ENCODE results near the gene CASQ2. TPM values are rescaled to one million over a fixed set of nuclear protein-coding genes. Genes with fewer than 3 reads are reported as not detected.

CASQ2 gene
- total RNA-seq, 8 experiments from 2014 or later = 0.09 to 0.42 (median 0.21) TPM; not detected in 3

- Histone ChIP-seq H3K27ac (no peak overlapping the region), H3K4me3 (no peak overlapping the region), H3K4me1 (replicated peaks in 1 of 2) (no peaks in the 10 kb centered on the region)
- 75 to 100% (median 94%) methylated on average over 1 to 7 of the region's 7 CpGs; no CpG with 5 or more reads in 2 of the 10 experiments for WGBS, 10 experiments
- peak in 3 of 8 experiments; percentile 58 to 96 (median 93) for ATAC-seq (replicated peaks in 6 of 8)
- in situ Hi-C loops (cut with MboI; ENCODE audit: low pct_unique_long_range_greater_than_20kb in 2 of 9, low sequenced_read_pairs in 9 of 9, unreplicated experiment in 9 of 9) = no loop called here
Measured at GRCh38 chr1:115665319-115666096, 103.0 kb downstream of the CASQ2 start.

- Histone ChIP-seq H3K4me3 (no peak overlapping the region), H3K27ac (no peak overlapping the region), H3K4me1 (replicated peaks in 1 of 2) (peaks cover 0 to 4% of the 10 kb centered on the region in 2 donors)
- in situ Hi-C loops (cut with MboI; ENCODE audit: low pct_unique_long_range_greater_than_20kb in 2 of 9, low sequenced_read_pairs in 9 of 9, unreplicated experiment in 9 of 9) = no loop called here
- ATAC-seq (replicated peaks in 6 of 8) = peak in 3 of 8 experiments; percentile 57 to 63 (median 58)
- 89 to 100% (median 95%) methylated on average over 1 of the region's 1 CpG; no CpG with 5 or more reads in 6 of the 10 experiments for WGBS, 10 experiments
Measured at GRCh38 chr1:115661157-115661556, 107.4 kb downstream of the CASQ2 start.

GRCh38 chr1:115660151-115660550 is 108.4 kb downstream of the CASQ2 start:
- H3K4me1 ChIP-seq (replicated peaks in 1 of 2) = peaks cover 0 to 8% of the 10 kb centered on the region in 2 donors
- no peak overlapping the region for H3K27ac ChIP-seq
- in situ Hi-C loops (cut with MboI; ENCODE audit: low pct_unique_long_range_greater_than_20kb in 2 of 9, low sequenced_read_pairs in 9 of 9, unreplicated experiment in 9 of 9) = no loop called here
- no peak overlapping the region for H3K4me3 ChIP-seq
- 75 to 100% (median 89%) methylated on average over 2 to 5 of the region's 5 CpGs; no CpG with 5 or more reads in 2 of the 10 experiments for WGBS, 10 experiments
- ATAC-seq (replicated peaks in 6 of 8) = no peak

GRCh38 chr1:115658646-115659045 is 109.9 kb downstream of the CASQ2 start:
- peaks cover 0 to 22% of the 10 kb centered on the region in 2 donors for H3K4me1 ChIP-seq (replicated peaks in 1 of 2)

GRCh38 chr1:115656461-115657077 is 111.9 kb downstream of the CASQ2 start:
- Histone ChIP-seq H3K4me3 (no peak overlapping the region), H3K27ac (no peak overlapping the region), H3K4me1 (replicated peaks in 1 of 2) (peaks cover 0 to 22% of the 10 kb centered on the region in 2 donors)
- ATAC-seq (replicated peaks in 6 of 8) = peak in 3 of 8 experiments; percentile 5 to 28 (median 20)
- 60 to 94% (median 70%) methylated on average over 1 to 5 of the region's 5 CpGs; no CpG with 5 or more reads in 1 of the 10 experiments for WGBS, 10 experiments
- in situ Hi-C loops (cut with MboI; ENCODE audit: low pct_unique_long_range_greater_than_20kb in 2 of 9, low sequenced_read_pairs in 9 of 9, unreplicated experiment in 9 of 9) = no loop called here

More at GRCh38 chr1:115658646-115659045, 109.9 kb downstream of the CASQ2 start:
- Histone ChIP-seq H3K4me3 (no peak overlapping the region), H3K27ac (no peak overlapping the region)
- 67 to 100% (median 100%) methylated on average over 1 of the region's 1 CpG; no CpG with 5 or more reads in 7 of the 10 experiments for WGBS, 10 experiments
- ATAC-seq (replicated peaks in 6 of 8) = no peak
- in situ Hi-C loops (cut with MboI; ENCODE audit: low pct_unique_long_range_greater_than_20kb in 2 of 9, low sequenced_read_pairs in 9 of 9, unreplicated experiment in 9 of 9) = no loop called here

- in situ Hi-C loops (cut with MboI; ENCODE audit: low pct_unique_long_range_greater_than_20kb in 2 of 9, low sequenced_read_pairs in 9 of 9, unreplicated experiment in 9 of 9) = no loop called here
- Histone ChIP-seq H3K4me1 (replicated peaks in 1 of 2) (peaks cover 6 to 28% of the 10 kb centered on the region in 2 donors), H3K4me3 (no peak overlapping the region), H3K27ac (no peak overlapping the region)
- 86 to 100% (median 100%) methylated on average over 1 to 4 of the region's 4 CpGs; no CpG with 5 or more reads in 2 of the 10 experiments for WGBS, 10 experiments
- ATAC-seq (replicated peaks in 6 of 8) = peak in 1 of 8 experiments; percentile 22
Measured at GRCh38 chr1:115655916-115656315, 112.6 kb downstream of the CASQ2 start.

- peak in 6 of 8 experiments; percentile 36 to 55 (median 50) for ATAC-seq (replicated peaks in 6 of 8)
- Histone ChIP-seq H3K4me1 (replicated peaks in 1 of 2) (peaks cover 10 to 32% of the 10 kb centered on the region in 2 donors), H3K4me3 (no peak overlapping the region), H3K27ac (no peak overlapping the region)
- WGBS, 10 experiments = 24 to 77% (median 59%) methylated on average over 2 to 7 of the region's 7 CpGs; no CpG with 5 or more reads in 5 of the 10 experiments
- in situ Hi-C loops (cut with MboI; ENCODE audit: low pct_unique_long_range_greater_than_20kb in 2 of 9, low sequenced_read_pairs in 9 of 9, unreplicated experiment in 9 of 9) = no loop called here
Measured at GRCh38 chr1:115655306-115655663, 113.2 kb downstream of the CASQ2 start.

- Histone ChIP-seq H3K27ac (no peak overlapping the region), H3K4me3 (no peak overlapping the region), H3K4me1 (replicated peaks in 1 of 2) (peaks cover 10 to 37% of the 10 kb centered on the region in 2 donors)
- peak in 6 of 8 experiments; percentile 69 to 89 (median 88) for ATAC-seq (replicated peaks in 6 of 8)
- in situ Hi-C loops (cut with MboI; ENCODE audit: low pct_unique_long_range_greater_than_20kb in 2 of 9, low sequenced_read_pairs in 9 of 9, unreplicated experiment in 9 of 9) = no loop called here
- WGBS, 10 experiments = 19 to 94% (median 30%) methylated on average over 1 to 13 of the region's 14 CpGs; no CpG with 5 or more reads in 1 of the 10 experiments
Measured at GRCh38 chr1:115654663-115655305, 113.7 kb downstream of the CASQ2 start.

- Histone ChIP-seq H3K4me3 (no peak overlapping the region), H3K4me1 (replicated peaks in 1 of 2) (peaks cover 10 to 41% of the 10 kb centered on the region in 2 donors), H3K27ac (no peak overlapping the region)
- in situ Hi-C loops (cut with MboI; ENCODE audit: low pct_unique_long_range_greater_than_20kb in 2 of 9, low sequenced_read_pairs in 9 of 9, unreplicated experiment in 9 of 9) = no loop called here
- ATAC-seq (replicated peaks in 6 of 8) = peak in 1 of 8 experiments; percentile 36
- 69 to 100% (median 83%) methylated on average over 1 to 3 of the region's 3 CpGs; no CpG with 5 or more reads in 5 of the 10 experiments for WGBS, 10 experiments
Measured at GRCh38 chr1:115654125-115654524, 114.4 kb downstream of the CASQ2 start.

GRCh38 chr1:115652236-115652788 is 116.2 kb downstream of the CASQ2 start:
- Histone ChIP-seq H3K4me3 (no peak overlapping the region), H3K4me1 (replicated peaks in 1 of 2) (peaks cover 10 to 45% of the 10 kb centered on the region in 2 donors), H3K27ac (no peak overlapping the region)
- WGBS, 10 experiments = 86 to 100% (median 92%) methylated on average over 2 of the region's 2 CpGs; no CpG with 5 or more reads in 5 of the 10 experiments
- ATAC-seq (replicated peaks in 6 of 8) = no peak
- in situ Hi-C loops (cut with MboI; ENCODE audit: low pct_unique_long_range_greater_than_20kb in 2 of 9, low sequenced_read_pairs in 9 of 9, unreplicated experiment in 9 of 9) = no loop called here

- WGBS, 10 experiments = 79 to 98% (median 92%) methylated on average over 4 to 8 of the region's 8 CpGs; no CpG with 5 or more reads in 2 of the 10 experiments
- no peak for ATAC-seq (replicated peaks in 6 of 8)
- Histone ChIP-seq H3K4me3 (no peak overlapping the region), H3K4me1 (replicated peaks in 1 of 2) (peaks cover 10 to 41% of the 10 kb centered on the region in 2 donors), H3K27ac (no peak overlapping the region)
- in situ Hi-C loops (cut with MboI; ENCODE audit: low pct_unique_long_range_greater_than_20kb in 2 of 9, low sequenced_read_pairs in 9 of 9, unreplicated experiment in 9 of 9) = no loop called here
Measured at GRCh38 chr1:115651391-115651790, 117.1 kb downstream of the CASQ2 start.

GRCh38 chr1:115650961-115651360 is 117.6 kb downstream of the CASQ2 start:
- Histone ChIP-seq H3K27ac (no peak overlapping the region), H3K4me3 (no peak overlapping the region), H3K4me1 (replicated peaks in 1 of 2) (peaks cover 10 to 41% of the 10 kb centered on the region in 2 donors)
- in situ Hi-C loops (cut with MboI; ENCODE audit: low pct_unique_long_range_greater_than_20kb in 2 of 9, low sequenced_read_pairs in 9 of 9, unreplicated experiment in 9 of 9) = no loop called here
- WGBS, 10 experiments = 0 to 100% (median 19%) methylated on average over 1 to 2 of the region's 3 CpGs; no CpG with 5 or more reads in 4 of the 10 experiments
- peak in 3 of 8 experiments; percentile 46 to 63 (median 56) for ATAC-seq (replicated peaks in 6 of 8)
